ENCODE data around the gene FAM98C. TPM values are rescaled to one million over a fixed set of nuclear protein-coding genes. Genes with fewer than 3 reads are reported as not detected.

FAM98C gene
- total RNA-seq, 4 donors from 2014 or later, result 4.1 to 24.7 (median 20.1) TPM

DNA sequence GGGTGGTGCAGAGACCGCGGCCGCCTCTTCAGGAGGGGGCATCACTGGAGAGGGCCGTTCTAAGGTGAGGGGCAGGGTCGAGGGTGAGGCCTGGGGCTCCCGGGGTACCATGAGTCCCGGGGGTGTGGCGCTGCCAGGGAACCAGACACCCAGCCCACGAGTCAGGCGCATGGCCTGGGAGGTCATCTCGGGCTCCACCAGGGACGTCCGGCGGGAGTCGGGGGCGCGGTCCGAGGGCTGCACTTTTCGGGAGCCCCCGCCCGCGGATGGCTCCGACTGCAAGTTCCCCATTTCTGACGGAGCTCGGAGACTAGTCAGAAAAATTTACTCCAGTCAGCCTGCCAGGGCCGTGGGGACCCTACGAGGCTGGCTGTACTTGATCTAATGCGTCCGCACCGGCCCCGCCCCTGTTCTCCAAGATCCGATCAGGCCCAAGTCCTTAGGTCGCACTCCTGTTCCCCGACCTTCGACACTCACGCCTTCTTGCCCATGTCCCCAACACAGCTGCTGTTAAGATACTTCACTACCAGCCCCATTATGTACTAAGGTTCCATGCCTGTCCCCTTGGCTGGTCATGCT lies 15.8 kb upstream of the FAM98C start:
- TF ChIP-seq, protein P1, sequence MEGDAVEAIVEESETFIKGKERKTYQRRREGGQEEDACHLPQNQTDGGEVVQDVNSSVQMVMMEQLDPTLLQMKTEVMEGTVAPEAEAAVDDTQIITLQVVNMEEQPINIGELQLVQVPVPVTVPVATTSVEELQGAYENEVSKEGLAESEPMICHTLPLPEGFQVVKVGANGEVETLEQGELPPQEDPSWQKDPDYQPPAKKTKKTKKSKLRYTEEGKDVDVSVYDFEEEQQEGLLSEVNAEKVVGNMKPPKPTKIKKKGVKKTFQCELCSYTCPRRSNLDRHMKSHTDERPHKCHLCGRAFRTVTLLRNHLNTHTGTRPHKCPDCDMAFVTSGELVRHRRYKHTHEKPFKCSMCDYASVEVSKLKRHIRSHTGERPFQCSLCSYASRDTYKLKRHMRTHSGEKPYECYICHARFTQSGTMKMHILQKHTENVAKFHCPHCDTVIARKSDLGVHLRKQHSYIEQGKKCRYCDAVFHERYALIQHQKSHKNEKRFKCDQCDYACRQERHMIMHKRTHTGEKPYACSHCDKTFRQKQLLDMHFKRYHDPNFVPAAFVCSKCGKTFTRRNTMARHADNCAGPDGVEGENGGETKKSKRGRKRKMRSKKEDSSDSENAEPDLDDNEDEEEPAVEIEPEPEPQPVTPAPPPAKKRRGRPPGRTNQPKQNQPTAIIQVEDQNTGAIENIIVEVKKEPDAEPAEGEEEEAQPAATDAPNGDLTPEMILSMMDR (IDR thresholded peaks at IDR 0.05; ENCODE audit: low read depth), result no peak

DNA sequence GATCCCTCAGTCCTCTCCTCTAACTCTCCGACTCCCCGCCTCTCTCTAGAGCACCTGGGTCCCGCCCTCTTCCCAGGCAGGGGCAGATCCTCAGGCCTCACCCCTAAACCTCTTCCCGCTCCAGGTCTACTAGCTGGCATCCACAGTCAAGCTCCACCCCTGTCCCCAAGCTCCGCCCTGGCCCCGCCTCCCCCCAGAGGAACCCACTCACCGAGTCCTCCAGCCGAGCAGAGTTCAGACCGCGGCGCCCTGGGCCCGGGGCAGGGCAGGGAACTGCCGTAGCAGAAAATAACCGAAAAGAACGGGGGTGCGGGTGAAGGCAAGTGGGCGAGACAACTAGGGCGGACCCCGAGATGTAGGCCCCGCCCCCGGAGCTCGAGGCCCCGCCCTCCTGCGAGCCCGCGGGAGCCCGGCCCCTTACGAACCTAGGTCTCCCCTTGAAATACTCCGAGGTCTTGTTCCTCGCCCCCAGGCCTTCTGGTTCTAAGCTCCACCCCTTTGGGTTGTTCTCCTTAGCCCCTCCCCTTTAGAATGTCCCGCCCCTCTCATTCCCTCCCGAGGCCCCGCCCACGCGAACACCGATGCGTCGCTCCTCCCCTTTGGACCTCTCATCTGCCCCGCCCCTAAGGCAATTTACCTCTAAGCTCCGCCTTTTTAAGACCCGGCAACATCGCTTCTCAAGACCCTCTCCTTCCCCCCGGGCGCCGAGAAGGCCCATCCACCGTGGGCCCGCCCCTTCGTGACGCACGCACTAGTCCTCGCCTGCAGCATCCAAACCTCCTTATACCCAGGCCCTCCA lies 15.1 kb upstream of the FAM98C start, which contains the start of gene GGN:
Gene GGN (minus strand): TSS at position 485 of the 799 bp plus-strand sequence. CDS start 773 bp downstream, outside the sequence.
- TF ChIP-seq, protein P1 (IDR thresholded peaks at IDR 0.05; ENCODE audit: low read depth), result no peak

DNA sequence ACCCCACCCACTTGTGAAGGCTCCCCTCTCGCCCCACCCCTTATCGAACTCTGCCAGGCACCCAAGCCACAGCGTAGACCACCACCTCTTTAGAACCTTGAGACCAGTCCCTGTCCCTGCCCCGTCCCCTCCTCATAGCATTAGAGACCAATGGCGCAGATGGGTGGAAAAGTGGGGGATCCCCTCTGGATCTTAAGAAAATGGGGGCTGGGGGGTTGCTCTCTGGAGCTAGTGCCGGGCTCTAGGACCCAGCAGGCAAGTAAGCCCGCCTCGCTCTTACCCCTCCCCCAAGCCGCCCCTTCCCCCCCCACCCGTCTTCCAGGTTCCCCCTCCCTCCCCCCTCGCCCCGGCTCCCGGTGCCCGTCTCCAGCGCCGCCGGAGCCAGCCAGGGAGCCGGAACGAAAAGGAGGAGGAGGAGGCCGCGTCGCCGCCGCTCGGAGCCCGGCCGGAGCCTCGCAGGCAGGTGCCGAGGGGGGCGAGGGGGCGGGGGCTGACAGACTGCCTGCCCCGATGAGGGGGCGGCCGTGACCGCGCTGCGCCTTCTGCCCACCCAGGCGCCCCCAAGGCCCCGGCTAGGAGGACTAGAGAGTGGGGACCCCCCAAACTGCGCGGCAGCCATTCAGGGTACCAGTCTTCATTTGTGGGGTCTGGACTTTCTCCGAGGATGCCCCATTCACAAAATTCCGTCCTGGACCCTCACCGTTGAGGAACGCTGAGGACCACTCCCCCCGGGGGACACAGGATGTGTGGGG lies 14.4 kb upstream of the FAM98C start, which contains the start of gene SPRED3:
Gene SPRED3 (plus strand): TSS at position 349 of the 752 bp plus-strand sequence. CDS start 1,606 bp downstream, outside the sequence.
- TF ChIP-seq, protein P1 (IDR thresholded peaks at IDR 0.05; ENCODE audit: low read depth), result no peak

DNA sequence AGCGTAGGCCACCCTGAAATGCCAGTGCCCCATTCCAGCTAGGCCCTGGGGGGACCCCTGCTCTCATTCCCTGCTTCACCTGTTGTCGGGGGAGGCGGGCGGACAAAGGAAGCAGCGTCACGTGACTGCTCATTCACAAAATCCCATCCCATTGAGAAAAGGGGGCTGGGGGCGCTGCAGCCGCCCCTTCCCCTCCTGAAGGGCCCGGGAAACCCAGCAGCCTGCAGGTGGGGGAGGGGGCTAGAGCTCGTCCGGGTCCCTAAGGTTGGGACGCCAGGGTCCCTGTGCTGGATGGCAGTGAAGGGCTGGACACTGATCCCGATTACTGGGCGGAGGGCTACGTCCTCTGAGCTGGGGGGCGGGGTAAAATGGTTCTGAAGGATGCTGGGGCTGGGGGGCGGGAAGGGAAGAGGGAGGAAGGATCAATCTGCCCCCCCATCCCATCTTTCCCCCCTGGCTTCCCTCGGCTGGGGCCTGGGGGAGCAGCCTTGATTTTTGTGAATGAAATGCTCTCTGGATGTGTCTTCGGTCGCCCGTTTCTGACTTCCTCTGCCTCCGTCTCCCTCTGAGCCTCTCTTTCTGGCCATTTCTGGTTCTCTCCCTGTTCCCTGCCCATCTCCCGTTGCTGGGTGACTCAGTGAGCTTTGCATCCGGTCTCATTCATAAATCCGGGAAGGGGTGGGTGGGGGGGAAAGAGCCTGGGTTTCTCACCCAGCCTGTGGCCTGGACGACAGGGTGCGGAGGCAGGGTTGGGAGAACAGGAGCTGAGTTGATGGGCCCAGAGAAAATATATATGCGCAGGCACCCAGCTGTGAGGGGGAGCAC lies 13.6 kb upstream of the FAM98C start:
- TF ChIP-seq, protein P1 (IDR thresholded peaks at IDR 0.05; ENCODE audit: low read depth), result no peak

DNA sequence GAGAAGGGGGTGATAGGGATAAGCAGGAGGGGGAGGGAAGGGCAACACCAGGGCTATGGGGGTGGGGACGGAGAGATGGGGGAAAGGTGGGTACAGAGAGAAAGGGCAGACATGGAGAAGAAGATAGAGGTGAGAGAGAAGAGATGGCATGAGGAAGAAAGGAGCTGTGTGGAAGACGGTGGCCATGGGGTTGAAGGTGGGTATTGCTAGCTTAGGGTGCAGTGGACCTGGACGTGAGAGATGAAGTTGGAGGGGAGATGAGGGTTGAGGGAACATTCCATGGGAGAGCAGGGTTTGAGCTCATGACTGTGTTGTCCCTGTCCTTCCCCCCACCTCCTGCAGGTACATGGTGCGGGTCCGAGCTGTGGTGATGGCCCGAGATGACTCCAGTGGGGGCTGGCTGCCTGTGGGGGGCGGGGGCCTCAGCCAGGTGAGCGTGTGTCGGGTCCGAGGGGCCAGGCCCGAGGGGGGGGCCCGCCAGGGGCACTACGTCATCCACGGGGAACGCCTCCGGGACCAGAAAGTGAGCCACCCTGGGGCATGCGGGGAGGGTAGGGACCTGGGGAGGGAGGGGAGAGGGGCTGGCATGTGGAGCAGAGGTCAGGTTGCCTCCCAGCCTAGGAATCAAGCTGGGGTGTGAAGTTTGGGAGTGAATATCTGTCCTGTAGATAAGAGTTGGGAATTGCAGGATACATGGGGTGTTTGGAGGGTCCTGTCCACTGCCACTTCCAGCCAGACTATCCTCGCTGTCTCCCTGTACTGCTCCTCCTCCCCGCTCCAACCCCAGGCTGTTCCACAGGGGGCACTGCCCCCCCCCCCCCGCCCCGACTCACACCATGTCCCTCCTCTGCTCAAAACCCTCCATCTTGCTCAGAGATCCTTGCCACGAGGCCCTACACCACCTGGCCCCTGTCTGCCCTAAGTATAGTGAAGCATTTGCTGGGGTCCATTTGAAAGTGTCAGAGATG lies 12.7 kb upstream of the FAM98C start:
- TF ChIP-seq, protein P1 (IDR thresholded peaks at IDR 0.05; ENCODE audit: low read depth), result no peak

DNA sequence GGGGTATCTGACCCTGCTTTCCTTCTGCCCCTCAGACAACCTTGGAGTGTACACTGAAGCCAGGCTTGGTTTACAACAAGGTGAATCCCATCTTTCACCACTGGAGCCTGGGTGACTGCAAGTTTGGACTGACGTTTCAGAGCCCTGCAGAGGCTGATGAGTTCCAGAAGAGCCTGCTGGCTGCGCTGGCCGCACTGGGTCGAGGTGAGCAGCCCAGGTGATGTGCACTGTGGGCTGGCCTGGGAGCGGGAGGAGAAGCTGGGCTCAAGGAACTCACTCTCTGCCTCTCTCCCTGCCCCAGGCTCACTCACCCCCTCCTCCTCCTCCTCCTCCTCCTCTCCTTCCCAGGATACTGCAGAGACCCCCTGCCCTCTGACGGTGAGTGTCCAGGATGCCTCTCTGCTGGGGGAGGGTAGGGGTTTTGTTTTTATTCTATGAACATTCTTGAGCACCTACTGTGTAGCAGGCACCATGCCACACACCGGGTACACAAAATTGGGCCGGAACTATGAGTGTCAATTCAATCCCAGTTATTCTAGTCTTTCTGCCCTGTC lies 10.9 kb upstream of the FAM98C start:
- TF ChIP-seq, protein P1 (IDR thresholded peaks at IDR 0.05; ENCODE audit: low read depth), result no peak

All from subcutaneous adipose tissue (tissue), 4 donors.